ENCODE results near the gene OSBPL10. TPM values are rescaled to one million over a fixed set of nuclear protein-coding genes. Genes with fewer than 3 reads are reported as not detected.

The OSBPL10 gene, protein sequence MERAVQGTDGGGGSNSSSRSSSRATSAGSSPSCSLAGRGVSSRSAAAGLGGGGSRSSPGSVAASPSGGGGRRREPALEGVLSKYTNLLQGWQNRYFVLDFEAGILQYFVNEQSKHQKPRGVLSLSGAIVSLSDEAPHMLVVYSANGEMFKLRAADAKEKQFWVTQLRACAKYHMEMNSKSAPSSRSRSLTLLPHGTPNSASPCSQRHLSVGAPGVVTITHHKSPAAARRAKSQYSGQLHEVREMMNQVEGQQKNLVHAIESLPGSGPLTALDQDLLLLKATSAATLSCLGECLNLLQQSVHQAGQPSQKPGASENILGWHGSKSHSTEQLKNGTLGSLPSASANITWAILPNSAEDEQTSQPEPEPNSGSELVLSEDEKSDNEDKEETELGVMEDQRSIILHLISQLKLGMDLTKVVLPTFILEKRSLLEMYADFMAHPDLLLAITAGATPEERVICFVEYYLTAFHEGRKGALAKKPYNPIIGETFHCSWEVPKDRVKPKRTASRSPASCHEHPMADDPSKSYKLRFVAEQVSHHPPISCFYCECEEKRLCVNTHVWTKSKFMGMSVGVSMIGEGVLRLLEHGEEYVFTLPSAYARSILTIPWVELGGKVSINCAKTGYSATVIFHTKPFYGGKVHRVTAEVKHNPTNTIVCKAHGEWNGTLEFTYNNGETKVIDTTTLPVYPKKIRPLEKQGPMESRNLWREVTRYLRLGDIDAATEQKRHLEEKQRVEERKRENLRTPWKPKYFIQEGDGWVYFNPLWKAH
- 25.0 and 29.0 TPM in 2 replicates for total RNA-seq

DNA sequence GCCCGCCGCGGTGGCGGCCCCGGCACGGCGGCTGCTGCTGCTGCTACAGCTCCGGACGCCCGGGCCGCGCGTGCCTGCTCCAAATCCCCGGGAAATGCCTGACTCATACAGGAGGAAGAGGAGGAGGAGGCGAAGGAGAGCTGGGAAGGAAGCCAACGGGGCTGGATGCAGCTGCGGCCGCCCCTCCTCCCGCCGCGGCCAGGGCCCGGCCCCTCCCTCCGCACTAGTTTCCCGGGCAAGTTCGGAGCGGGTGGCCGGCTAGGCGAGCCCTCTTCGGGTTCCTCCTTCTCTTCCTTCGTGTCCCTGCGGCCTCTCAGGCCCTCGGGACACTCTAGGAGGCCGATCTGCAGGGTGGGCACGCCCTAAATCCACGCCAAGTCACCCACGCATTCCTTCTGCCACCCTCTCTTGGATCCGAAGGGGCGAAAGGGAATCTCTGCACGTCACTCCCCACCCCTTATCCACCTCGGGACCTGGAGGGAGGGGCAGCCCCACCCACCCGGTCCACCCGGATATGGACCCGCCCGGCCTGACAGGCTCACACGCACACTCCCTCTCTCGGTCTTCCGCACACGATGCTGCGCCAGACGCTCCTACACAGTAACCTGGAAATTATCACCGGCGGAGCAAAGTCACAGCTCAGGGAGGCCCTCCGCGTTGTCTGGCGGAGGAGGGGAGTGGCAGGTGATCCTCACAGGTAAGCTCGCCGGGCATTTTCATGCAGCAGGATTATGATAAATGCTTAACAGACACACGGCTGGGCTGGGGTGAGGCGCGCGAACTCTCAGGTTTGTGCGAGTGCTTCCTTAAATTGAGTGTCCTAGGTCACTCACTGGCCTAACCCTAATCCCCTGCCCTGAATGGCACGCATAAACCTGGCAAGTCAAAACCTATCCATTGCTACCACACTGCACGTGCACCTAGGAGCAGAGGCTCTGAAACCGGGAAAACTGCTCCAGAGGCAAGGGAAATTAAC is at the start of gene OSBPL10, which contains the start of gene ZNF860:
Gene OSBPL10, minus strand, starts transcription at position 57 of the 976 bp plus-strand sequence. CDS start 83 bp downstream, outside the sequence.
Gene ZNF860, plus strand, starts transcription at position 545 of the 976 bp plus-strand sequence. CDS start 7,330 bp downstream, outside the sequence.
- peak; percentile 88 for DNase-seq (ENCODE audit: insufficient read length, low spot score, missing footprints)
- Histone ChIP-seq H3K79me2 (ENCODE audit: insufficient read depth, low read length) (no peaks in the 10 kb centered on the region), H3K27ac (ENCODE audit: low read depth, low read length) (no peak within 1 kb of the TSS), H4K20me1 (ENCODE audit: insufficient read depth, low read length) (no peaks in the 10 kb centered on the region), H3K9me3 (ENCODE audit: low read depth, low read length) (no peaks in the 10 kb centered on the region), H3K4me1 (ENCODE audit: insufficient read depth, low read length) (peaks cover 7% of the 10 kb centered on the region), H3K4me2 (ENCODE audit: insufficient read depth, low read length) (peak within 1 kb of the TSS; percentile 86), H2AFZ (ENCODE audit: low read length) (peak within 1 kb of the TSS; percentile 88), H3K36me3 (ENCODE audit: insufficient read depth, low read length) (no peaks in the 10 kb centered on the region), H3K27me3 (ENCODE audit: insufficient read depth, low read length) (no peaks in the 10 kb centered on the region), H3K4me3 (ENCODE audit: insufficient read depth, low read length) (peak within 1 kb of the TSS; percentile 85)
- TF ChIP-seq, protein P1, sequence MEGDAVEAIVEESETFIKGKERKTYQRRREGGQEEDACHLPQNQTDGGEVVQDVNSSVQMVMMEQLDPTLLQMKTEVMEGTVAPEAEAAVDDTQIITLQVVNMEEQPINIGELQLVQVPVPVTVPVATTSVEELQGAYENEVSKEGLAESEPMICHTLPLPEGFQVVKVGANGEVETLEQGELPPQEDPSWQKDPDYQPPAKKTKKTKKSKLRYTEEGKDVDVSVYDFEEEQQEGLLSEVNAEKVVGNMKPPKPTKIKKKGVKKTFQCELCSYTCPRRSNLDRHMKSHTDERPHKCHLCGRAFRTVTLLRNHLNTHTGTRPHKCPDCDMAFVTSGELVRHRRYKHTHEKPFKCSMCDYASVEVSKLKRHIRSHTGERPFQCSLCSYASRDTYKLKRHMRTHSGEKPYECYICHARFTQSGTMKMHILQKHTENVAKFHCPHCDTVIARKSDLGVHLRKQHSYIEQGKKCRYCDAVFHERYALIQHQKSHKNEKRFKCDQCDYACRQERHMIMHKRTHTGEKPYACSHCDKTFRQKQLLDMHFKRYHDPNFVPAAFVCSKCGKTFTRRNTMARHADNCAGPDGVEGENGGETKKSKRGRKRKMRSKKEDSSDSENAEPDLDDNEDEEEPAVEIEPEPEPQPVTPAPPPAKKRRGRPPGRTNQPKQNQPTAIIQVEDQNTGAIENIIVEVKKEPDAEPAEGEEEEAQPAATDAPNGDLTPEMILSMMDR (IDR thresholded peaks at IDR 0.05; ENCODE audit: extremely low read depth, low read depth, low read length) = no peak

DNA sequence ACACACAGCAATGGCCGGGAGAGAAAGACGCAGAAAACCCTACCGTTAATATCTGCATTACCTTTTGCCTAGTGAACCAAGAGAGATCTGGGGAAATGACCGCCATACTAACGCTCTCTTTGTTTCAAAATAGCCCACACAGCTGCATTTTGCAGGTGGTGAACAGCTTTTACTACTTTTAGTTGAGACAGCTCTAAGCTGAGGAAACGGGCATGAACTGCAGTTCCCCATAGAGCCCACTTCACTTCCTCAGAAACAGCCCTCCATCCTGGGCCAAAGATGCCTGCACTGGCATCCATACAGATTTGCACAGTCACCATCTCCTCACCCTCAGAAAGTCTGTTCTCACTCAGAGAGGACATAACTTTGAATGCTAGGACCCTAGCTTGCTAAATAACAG is 45.5 kb upstream of the OSBPL10 start:
- TF ChIP-seq, protein P1 (IDR thresholded peaks at IDR 0.05; ENCODE audit: extremely low read depth, low read depth, low read length) = no peak
- Histone ChIP-seq H2AFZ (ENCODE audit: low read length) (no peak overlapping the region), H3K79me2 (ENCODE audit: insufficient read depth, low read length) (no peaks in the 10 kb centered on the region), H3K27me3 (ENCODE audit: insufficient read depth, low read length) (no peaks in the 10 kb centered on the region), H3K4me1 (ENCODE audit: insufficient read depth, low read length) (no peaks in the 10 kb centered on the region), H3K36me3 (ENCODE audit: insufficient read depth, low read length) (no peaks in the 10 kb centered on the region), H3K4me2 (ENCODE audit: insufficient read depth, low read length) (no peak overlapping the region), H4K20me1 (ENCODE audit: insufficient read depth, low read length) (no peaks in the 10 kb centered on the region), H3K4me3 (ENCODE audit: insufficient read depth, low read length) (no peak overlapping the region), H3K27ac (ENCODE audit: low read depth, low read length) (no peak overlapping the region), H3K9me3 (ENCODE audit: low read depth, low read length) (no peaks in the 10 kb centered on the region)
- no peak for DNase-seq (ENCODE audit: insufficient read length, low spot score, missing footprints)

DNA sequence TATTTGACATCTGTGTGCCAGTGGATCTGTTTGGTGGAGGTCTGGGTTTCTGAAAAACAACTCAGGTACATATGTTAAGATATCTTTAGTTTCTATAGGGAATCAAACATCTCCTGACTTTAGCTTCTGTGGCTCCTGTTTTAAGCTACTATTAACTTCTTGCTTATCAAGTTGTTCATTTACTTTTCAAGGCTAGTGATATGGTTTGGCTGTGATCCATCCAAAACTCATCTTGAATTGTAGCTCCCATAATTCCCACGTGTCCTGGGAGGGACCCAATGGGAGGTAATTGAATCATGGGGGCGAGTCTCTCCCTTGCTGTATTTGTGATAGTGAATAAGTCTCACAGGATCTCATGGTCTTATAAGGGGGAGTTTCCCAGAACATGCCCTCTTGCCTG is 41.9 kb upstream of the OSBPL10 start:
- Histone ChIP-seq H3K4me2 (ENCODE audit: insufficient read depth, low read length) (no peak overlapping the region), H3K9me3 (ENCODE audit: low read depth, low read length) (no peaks in the 10 kb centered on the region), H2AFZ (ENCODE audit: low read length) (no peak overlapping the region), H3K36me3 (ENCODE audit: insufficient read depth, low read length) (no peaks in the 10 kb centered on the region), H3K27me3 (ENCODE audit: insufficient read depth, low read length) (no peaks in the 10 kb centered on the region), H3K79me2 (ENCODE audit: insufficient read depth, low read length) (no peaks in the 10 kb centered on the region), H4K20me1 (ENCODE audit: insufficient read depth, low read length) (no peaks in the 10 kb centered on the region), H3K4me3 (ENCODE audit: insufficient read depth, low read length) (no peak overlapping the region), H3K4me1 (ENCODE audit: insufficient read depth, low read length) (no peaks in the 10 kb centered on the region), H3K27ac (ENCODE audit: low read depth, low read length) (no peak overlapping the region)
- TF ChIP-seq, protein P1 (IDR thresholded peaks at IDR 0.05; ENCODE audit: extremely low read depth, low read depth, low read length) = no peak
- DNase-seq (ENCODE audit: insufficient read length, low spot score, missing footprints) = no peak
